NCI-H2107 treated with DMSO at 0.1 percent for 48 hours (cell line): ENCODE measurements around the gene KCNQ5.

Source experiments
- DNase-seq: peaks from one replicate; lab custom pipeline; 2025; ENCODE audit not compliant: unreplicated experiment; lab: John Stamatoyannopoulos, UW

The KCNQ5 gene

DNA sequence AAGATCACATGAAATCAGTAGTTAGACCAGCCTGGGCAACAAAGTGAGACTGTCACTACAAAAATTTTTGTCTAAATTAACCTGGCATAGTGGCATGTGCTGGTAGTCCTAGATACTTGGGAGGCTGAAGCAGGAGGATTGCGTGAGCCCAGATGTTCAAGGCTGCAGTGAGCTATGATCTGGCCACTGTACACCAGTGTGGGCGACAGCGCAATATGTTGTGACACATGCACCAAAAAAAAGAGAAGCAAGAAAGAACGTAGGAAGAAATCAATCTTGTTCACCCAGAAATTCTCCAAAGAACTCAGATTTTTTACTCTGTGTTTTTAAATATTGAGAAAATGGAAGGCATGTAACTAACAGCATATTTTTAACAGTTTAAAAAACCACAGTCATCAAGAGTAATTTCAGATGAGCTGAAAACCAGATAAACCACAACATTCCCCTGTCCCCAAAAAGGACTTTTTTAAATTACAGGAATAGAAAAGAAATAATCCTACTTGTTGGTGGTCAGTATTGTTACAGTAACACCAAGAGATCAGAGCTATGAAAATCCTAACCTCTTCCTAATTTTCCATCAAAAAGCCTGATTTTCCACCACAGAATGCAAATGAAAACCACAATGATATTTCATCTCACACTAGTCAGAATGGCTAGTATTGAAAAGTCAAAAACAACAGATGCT, 363.3 kb downstream of the KCNQ5 start:
- DNase-seq, result no peak

DNA sequence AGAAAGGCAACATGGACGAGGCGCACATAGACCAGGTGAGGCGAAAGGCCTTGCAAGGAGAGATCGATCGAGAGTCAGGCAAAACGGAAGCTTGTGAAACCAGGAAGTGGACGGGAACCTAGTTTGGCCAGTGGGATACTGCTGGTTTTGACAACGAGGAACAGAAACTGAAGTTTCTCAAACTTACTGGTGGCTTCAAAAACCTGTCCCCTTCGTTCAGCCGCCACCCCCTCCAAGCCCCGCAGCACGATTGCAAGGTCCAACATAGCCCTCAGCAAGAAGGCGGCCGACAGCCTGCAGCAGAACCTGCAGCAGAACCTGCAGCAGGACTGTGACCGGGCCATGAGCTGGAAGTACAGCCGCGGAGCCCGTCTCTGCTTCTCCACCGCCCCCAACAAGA, 365.4 kb downstream of the KCNQ5 start:
- no peak for DNase-seq

DNA sequence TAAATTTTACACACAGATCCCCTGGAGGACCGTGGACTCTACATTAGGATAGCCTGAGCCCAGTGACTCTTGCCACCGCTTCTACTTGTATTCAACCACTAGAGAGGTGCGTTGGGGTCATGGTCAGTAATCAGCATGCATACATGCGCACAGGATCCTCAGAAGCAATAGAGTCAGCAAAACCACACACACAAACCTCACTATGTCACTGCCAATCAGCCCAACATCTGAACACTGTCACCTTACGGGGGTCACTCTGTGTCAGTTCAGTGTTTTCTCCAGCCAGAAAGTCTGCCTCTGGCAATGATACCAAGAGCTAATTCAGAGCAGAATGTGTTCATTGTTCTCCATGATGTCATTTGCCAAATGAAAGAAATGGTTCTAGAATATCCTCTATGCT, 378.1 kb downstream of the KCNQ5 start:
- no peak for DNase-seq

DNA sequence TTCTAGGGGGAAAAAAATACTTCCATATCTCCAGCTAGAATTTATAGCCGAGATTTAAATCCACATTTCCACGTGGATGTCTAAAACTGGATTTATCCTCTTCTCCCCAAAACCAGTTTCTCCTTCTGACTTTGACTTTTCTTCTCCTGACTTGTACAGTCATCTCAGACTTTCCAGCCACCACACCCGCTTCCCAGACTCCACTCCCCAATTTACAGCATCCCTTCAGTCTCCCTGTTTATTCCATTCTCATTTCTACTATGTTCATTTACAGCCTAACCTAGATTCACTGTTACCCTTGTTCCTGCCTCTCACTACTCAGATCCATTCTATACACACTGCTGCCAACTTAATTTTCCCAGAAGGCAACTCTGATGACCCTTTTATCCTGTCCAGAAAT, 378.6 kb downstream of the KCNQ5 start:
- DNase-seq, result no peak

DNA sequence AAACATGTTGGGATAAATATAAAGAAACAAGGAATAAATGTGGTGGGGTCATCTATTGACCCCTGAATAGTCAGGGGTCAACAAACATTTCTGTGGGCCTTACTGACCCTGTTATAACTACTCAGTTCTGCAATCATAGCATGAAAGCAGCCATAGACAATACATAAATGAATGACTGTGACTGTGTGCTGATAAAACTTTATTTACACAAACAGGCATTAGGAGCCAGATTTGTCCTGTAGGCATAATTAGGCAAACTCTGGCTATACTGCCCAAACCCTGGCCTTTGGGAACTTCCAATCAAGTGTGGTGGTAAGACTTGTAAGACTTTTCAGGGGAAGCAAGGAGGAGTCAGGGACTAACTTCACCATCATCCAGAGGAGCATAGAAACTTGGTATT, 380.7 kb downstream of the KCNQ5 start:
- DNase-seq, result no peak

DNA sequence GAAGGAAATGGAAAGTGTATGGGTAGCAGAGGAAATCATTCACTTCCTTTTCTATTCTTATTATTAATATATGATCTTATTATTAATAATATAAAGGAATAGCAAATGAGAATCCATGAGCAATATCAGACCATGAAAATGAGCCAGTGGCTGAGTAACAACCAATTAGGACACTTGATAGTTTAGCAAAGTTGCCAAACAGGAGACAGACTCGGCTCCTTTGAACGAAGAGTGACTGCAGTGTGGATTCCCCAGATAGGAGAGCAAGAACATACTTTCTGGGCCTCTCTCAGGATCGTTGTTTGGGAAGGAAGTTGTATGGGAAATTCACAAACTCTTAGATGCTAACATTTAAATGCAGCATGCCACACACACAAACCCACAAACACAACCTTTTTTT, 381.4 kb downstream of the KCNQ5 start:
- DNase-seq, result no peak

DNA sequence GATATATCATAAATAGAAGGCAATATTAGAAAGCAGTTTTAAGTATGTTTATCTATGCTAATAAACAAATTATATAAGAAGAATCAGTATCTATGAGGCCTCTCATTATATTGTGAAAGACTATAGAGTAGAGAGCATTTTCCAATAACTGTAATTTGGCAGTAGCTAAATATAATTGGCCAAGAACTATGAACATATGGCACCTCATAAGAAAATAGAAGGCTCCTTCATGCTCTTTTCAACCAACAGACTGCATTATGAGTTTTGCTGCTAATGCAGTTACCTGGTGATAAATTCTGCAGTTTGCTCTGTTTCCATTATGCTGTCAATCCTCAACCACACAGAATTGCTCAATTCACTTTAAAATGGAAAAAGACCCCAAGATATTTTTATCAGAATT, 382.4 kb downstream of the KCNQ5 start:
- DNase-seq, result no peak

DNA sequence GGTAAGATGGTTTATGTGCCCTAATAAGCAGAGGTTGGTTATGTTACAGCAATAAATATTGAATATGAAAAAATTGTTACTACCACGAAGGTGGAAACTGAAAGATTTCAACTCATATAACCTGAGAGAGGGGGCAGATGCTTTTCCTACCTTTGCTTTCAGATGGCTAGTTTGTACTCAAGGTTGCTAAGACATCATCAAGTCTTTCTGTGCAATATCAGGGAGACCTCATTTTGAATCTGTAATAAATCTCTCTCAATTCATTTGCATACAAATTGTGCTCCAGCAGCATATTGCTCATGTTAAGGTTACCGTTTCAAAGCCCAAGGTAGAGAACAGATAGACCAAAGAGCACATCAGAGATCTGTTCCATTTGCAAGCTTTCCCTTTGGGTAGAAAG, 383.0 kb downstream of the KCNQ5 start:
- no peak for DNase-seq

DNA sequence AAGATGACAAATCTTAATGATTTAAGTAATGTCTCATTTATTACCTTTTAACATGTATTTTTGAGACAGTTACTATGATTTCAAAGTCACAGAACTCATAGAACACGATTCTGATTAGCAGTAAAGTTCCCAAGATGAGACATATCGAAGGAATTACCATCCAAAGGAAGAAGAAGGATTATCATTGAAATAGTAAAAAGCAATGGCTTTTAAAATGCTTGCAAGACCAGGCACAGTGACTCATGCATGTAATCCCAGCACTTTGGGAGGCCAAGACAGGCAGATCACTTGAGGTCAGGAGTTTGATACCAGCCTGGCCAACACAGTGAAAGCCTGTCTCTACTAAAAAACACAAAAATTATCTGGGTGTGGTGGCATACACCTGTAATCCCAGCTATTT, 384.3 kb downstream of the KCNQ5 start:
- DNase-seq, result no peak

DNA sequence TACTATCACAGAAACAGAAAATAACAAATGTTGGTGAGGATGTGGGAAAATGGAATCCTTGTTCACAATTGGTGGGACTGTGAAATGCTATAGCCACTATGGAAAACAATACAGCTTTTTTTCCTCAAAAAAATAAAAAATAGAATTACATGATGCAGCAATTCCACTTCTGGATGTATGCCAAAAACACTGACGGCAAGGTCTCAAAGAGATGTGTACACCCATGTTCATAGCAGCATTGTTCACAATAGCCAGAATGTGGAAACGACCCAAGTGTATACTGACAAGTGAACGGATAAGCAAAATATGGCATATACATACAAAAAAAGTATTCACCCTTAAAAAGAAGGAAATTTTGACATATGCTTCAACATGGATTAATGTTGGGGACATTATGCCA, 390.1 kb downstream of the KCNQ5 start:
- DNase-seq, result no peak

DNA sequence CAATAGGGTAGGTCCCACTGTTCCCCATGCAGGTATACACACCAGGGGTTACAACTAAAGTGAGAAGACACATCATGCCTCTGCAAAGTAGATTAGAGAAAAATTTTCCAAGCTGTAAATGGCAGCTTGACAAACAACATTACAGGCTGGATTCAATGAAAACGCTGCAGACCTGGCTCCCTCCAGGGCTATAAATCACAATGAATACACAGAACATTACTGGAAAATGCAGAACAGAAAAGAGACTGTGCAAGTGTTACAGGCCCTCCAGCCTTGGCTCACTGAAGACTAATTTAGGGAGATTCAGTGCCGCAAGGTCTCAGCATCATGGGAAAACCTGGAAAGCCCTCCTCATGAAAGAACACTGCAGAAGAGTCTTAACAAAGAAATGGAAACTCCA, 395.6 kb downstream of the KCNQ5 start:
- no peak for DNase-seq

DNA sequence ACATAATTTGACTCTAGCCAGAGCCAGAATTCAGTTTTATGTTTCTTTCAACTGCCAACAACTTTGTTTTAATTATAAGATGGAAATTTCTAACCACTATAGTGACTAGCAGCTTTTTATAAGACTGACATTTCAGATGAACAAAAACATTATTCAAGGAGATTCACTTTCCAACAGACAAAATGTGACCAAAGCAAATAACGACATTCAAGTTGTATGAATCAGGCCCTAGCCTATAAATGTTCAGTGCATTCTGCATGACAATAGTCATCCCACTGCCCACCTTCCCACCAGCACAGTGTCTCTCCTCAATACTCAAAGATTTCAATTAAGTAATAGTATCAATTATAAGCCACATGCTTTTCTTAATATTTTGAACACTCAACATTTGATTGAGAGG, 402.7 kb downstream of the KCNQ5 start:
- no peak for DNase-seq

DNA sequence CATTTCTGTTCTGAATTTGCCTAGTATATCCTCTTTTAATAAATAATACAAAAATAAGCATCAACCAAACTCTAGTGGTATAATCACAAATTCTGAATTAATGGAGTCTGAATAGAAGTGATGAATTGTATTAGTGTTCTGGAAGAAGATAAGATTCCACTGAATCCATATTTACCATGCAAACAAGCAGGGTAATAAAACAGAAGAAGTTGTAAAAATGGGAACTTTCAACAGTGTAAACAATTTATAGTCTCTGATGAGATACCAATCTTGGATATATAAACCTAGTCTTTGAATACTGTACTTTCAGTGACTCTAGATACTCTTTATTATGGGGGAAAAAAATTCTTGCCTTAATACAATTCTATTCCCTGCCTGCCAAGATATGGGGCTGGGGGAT, 405.8 kb downstream of the KCNQ5 start:
- no peak for DNase-seq

DNA sequence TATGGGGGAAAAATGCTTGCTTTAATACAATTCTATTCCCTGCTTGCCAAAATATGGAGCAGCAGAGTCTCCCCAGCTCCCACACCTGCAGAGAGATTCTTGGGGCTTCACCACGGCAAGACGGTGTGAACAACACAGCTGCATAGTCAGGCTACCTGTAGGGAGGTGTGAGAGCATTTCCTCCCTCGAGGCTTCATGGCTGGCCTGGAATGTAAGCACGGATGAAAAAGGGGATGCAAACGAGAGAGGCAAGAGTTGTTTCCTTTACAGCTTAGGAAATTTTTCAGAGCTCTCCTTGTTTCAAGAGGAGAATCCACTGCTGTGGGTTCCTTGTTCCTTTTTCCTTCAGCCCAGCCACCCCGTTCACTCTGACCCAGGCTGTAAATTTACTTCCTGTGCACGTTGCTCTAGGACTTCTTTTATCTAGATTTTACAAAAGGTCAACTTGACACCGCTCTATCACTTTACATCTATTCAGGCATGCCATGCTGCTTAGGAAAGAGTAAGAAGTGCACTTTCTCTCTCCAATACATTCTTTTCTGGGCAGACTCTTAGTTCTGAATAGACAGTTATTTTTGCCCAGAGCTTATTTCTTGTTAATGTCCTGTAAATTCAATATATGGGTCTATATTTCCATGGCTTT, 406.4 kb downstream of the KCNQ5 start:
- peak; percentile 67 for DNase-seq

DNA sequence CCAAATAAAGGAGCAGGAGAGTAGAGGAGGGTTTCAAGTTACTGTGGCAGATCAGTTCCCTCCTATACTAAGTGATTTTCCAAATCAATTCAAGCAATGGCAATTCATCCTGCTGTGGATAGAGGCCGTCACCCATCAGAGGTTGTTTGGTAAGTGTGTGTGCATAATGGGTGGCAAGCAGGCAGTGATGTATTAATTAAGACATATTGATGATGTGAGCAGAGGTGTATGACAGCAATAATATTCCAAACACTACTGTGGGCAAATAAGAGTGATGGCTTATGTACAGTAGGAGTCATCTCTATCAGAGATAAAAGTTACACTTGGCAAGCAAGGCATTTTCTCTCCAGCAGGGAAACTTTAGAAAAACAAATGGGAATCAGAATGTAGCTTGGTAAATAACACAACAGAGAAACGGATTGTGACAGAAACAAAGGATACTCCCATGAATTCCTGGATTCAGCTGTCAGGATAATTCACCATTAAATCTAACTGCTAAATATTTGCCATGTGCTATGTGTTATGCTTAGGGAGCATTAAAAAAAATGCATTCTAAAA, 407.1 kb downstream of the KCNQ5 start:
- peak; percentile 77 for DNase-seq

DNA sequence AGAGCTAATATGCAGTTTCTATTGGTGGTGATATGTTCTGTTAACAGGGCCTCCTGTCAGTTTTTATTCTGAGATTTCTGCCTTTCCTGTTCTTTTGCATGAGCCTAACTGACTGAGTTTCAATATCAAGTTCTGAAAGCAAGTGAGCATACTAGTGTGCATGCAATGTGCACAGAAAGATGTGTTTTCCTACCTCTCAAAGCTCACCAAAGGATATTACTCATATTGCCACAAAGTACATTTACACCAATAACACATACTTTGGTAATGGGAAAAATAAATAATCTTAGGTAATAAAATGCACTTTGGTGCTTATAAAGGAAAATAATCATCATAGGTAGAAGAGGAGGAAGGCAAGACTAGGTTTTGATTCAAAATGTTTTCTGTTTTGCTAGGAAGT, 408.4 kb downstream of the KCNQ5 start:
- DNase-seq, result no peak

DNA sequence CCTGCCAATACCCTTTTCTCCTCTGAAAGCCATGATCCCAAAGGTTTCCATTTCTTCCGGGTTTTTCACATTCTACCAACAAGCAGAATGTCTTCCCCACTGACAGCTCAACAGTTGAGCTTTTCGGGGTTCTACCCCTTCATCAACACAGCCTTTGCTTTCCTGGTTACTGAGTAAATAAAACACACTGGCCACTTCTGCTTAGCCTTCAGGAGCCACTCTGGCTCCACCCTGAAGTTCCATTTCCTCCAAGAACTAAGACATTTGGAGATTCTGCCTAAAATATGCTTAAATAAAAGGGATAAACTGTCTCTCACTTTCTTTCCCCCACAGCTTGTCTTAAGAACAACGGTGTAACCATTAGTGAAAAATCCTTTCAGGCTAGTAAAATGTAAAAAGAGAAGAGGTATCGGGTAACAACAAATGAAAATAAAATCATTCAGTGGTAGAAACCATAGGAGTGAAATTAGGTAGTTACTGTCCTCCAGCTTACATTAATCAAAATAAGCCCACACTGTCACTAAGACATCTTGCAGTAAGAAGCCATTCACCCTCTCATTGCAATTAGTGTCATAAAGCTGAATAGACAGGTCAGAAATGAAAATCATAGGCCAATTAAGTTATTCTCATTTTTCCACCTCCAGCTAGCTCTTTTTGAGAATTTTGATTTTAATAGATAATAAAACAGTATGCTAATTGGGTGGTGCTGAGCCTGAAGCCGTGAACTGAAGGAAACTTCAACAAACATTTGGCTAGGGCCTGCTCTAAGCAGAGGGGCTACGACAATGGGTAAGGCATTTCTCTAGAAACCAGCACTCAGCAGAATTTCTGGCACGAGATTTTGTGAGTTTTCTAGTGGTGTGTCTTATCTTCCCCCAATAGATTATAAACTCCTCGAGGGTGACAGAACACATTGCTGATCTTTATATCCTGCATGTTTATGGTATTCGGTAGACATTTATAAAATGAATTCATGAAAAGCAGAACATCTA, 409.2 kb downstream of the KCNQ5 start:
- DNase-seq, result peak; percentile 36

DNA sequence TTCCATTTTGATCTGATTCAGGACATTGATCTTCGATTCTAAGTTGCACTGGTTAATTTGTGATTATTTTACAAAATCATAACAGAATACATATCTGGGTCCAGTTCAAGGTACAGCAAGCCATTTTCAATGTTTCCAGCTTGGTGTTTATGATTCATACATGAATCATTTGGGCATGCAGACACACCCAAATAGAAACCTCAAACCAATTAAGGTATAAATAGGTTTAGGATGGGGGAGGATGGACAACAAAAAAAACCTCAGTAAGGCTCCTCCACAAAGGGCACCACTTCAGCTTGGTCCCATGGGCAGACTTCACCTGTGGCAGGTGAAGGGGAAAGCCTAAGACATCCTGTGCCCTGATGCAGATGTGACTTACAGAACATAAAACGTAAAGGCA, 410.7 kb downstream of the KCNQ5 start:
- DNase-seq, result no peak

DNA sequence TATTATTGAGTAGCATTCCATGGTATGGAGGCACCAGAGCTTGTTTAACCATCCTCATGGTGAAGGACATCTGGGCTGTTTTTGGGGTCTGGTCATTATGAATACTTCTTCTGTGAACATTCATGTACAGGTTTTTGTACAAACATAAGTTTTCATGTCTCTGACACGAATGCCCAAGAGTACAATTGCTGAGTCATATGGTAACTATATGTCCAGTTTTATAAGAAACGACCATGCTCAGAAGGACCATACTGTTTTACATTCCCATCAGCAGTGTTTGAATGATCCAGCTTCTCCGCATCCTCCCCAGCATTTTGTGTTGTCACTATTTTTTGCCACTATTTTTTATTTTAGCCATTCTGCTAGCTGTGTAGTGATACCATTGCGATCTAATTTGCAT, 414.8 kb downstream of the KCNQ5 start:
- no peak for DNase-seq

DNA sequence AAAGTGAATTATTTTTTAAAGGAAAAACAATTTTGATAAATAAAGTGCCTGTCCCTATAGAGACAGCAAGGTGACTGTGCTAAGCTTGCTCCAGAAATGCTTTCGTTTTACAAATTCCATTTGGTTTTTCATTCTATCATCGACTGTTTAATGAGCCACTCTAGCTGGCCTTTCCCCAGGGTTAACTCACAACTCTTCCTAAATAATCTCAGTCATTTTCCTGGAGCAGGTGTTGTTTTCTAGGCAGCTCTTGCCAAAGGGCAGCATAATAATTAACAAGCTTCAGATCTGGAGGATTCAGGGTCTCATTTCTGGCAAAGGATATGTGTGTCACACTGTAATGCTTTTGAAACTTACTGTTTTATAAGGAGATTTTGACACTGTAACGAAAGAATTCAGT, 419.2 kb downstream of the KCNQ5 start:
- no peak for DNase-seq

DNA sequence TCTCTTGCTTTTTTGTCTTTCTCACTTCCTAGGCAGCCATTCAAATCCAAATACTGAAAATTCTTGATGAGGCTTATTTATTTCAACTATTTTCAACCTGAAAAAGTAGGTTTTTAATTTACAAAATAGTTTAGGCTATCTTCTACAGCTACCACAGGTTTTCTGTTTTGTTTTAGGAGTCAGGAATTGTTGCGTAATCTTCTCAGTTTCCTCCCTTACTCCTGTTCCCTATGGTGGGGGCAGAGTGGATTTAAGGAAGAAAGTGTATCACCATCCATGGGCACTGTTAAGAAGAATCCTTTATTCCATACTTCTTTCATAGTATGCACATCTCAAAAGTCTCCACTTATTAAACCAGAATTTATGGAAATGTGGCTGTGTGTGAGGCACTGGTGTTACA, 421.0 kb downstream of the KCNQ5 start:
- DNase-seq, result no peak

DNA sequence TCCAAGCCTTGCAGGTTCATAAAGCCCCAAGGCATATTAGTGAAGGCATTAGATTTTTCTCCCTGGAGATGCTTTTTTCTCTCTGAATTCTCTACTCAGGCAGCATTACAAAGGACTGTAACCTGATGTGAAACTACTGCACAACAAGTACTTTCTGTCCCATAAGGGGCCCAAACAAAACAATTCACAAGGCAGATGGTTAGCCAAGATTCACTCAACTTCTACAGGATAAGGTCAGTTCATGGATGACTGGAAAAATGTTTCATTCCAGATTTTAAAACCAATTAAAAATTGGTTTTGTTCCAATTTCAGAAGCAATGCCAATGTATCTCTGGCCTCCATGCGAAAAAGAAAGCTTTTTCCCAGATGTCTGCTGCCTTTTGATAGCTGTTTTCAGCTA, 421.6 kb downstream of the KCNQ5 start:
- DNase-seq, result no peak
